Suprapubic skin (tissue), 4 donors: Measurements from ENCODE around the gene OPN3.

Experiments
- CTCF ChIP-seq, 2 donors: fragments of 200-600 bp in 1 of 2; fragments of 450-650 bp in 1 of 2; sonication (generic) in 1 of 2; IDR thresholded peaks; one replicate each; pipeline ENCODE4 v1.5.1; 2016 to 2019; ENCODE audit warnings: antibody characterized with exemption in 2 of 2, mild to moderate bottlenecking in 1 of 2, moderate library complexity in 1 of 2
- POLR2A ChIP-seq, 2 donors: fragments of 450-650 bp; IDR thresholded peaks; one replicate each; pipeline ENCODE4 v1.6.1; 2017; ENCODE audit warnings: antibody characterized with exemption in 2 of 2, mild to moderate bottlenecking in 2 of 2, moderate library complexity in 2 of 2
- POLR2AphosphoS5 ChIP-seq, 3 donors: sonication (generic); formaldehyde crosslinking; IDR thresholded peaks; one replicate each; pipeline ENCODE4 v1.6.1; 2017; ENCODE audit warnings: antibody characterized with exemption in 3 of 3

GRCh38 chr1:241591317-241591716 lies 48.9 kb downstream of the OPN3 start:
- TF ChIP-seq POLR2A (IDR thresholded peaks at IDR 0.05) (no peak), CTCF (IDR thresholded peaks at IDR 0.05) (no peak), POLR2AphosphoS5 (IDR thresholded peaks at IDR 0.05) (no peak)
